Suprapubic skin (tissue), 4 donors: ENCODE data around the gene CALN1.

Experiments used
- CTCF ChIP-seq, 2 donors: fragments of 200-600 bp in 1 of 2; fragments of 450-650 bp in 1 of 2; sonication (generic) in 1 of 2; IDR thresholded peaks; one replicate each; pipeline ENCODE4 v1.5.1; 2016 to 2019; ENCODE audit warnings: antibody characterized with exemption in 2 of 2, mild to moderate bottlenecking in 1 of 2, moderate library complexity in 1 of 2
- POLR2A ChIP-seq, 2 donors: fragments of 450-650 bp; IDR thresholded peaks; one replicate each; pipeline ENCODE4 v1.6.1; 2017; ENCODE audit warnings: antibody characterized with exemption in 2 of 2, mild to moderate bottlenecking in 2 of 2, moderate library complexity in 2 of 2
- POLR2AphosphoS5 ChIP-seq, 3 donors: sonication (generic); formaldehyde crosslinking; IDR thresholded peaks; one replicate each; pipeline ENCODE4 v1.6.1; 2017; ENCODE audit warnings: antibody characterized with exemption in 3 of 3

GRCh38 chr7:72213769-72214168, 198.4 kb downstream of the CALN1 start:
- TF ChIP-seq CTCF (IDR thresholded peaks at IDR 0.05): no peak
- TF ChIP-seq POLR2A (IDR thresholded peaks at IDR 0.05): no peak
- TF ChIP-seq POLR2AphosphoS5 (IDR thresholded peaks at IDR 0.05): no peak
